HG02943 (cell line): ENCODE data around the gene FGF4.

ENCODE experiments used
- ATAC-seq: cut with Tn5 transposase; IDR thresholded peaks from one replicate; pipeline ENCODE4 v1.9.1; 2021; ENCODE audit warnings: mild to moderate bottlenecking, low read depth, moderate library complexity; ENCODE audit not compliant: unreplicated experiment

Gene FGF4, protein sequence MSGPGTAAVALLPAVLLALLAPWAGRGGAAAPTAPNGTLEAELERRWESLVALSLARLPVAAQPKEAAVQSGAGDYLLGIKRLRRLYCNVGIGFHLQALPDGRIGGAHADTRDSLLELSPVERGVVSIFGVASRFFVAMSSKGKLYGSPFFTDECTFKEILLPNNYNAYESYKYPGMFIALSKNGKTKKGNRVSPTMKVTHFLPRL

DNA sequence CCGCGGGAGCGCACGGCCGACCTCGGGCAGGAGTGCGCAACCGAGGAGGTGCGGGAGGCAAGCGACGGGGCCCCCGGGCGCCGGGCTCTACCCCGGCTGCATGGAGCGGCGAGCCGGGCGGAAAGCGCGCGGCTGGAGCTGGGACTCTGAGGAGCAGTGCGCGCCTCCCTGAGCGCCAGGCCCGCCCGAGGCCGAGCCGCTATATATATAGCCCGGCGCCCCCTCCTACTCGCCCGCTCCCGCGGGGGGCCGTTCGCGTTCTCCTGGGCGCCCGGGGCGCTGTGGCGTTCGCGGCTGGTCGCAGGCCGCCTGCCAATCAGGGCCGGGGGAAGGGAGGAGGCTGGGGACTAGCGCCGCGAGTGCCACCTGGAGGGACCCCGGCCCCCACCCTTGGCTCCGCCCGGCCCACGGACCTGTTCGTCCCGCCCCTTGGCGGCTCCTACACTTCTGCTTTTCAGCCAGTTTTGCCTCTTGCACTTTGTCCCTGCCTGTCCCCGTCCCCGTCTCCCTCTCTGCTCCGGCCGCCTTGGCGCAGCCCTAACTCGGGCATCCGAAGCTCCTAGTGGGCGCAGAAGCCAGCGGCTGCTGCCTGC, at the start of gene FGF4:
Gene FGF4 (minus strand): TSS at position 179 of the 593 bp plus-strand sequence. CDS start 257 bp downstream, outside the sequence.
- ATAC-seq: no peak

DNA sequence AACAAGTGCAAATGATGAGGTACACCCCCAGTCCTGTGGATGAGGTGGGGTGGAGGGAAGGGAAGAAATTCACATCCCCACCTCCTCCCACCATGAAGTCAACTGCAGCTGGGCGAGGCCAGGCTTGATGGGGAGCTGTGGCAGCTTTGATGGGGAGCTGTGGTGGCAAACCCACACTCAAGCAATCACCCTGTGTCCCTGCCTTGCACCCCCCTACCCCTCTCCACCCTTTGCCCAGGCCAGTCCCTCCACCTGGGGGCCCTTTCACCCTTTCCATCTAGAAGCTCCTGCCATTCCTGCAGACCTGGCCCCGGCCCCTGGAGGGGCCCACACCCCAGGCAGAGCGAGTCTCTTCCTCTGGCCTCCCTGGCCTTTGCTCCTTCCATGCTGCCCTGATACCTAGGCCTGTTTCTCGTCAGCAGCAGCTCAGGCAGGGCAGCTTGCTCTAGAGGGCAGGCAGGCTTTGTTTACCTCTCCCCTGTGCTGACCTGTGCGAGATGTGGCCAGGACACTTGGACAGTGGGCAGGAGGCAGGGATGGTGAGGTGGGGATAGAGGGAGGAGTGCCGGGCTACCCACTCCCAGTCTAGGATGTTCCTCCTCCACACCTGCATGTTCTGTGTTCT, 48.6 kb upstream of the FGF4 start:
- ATAC-seq: no peak

DNA sequence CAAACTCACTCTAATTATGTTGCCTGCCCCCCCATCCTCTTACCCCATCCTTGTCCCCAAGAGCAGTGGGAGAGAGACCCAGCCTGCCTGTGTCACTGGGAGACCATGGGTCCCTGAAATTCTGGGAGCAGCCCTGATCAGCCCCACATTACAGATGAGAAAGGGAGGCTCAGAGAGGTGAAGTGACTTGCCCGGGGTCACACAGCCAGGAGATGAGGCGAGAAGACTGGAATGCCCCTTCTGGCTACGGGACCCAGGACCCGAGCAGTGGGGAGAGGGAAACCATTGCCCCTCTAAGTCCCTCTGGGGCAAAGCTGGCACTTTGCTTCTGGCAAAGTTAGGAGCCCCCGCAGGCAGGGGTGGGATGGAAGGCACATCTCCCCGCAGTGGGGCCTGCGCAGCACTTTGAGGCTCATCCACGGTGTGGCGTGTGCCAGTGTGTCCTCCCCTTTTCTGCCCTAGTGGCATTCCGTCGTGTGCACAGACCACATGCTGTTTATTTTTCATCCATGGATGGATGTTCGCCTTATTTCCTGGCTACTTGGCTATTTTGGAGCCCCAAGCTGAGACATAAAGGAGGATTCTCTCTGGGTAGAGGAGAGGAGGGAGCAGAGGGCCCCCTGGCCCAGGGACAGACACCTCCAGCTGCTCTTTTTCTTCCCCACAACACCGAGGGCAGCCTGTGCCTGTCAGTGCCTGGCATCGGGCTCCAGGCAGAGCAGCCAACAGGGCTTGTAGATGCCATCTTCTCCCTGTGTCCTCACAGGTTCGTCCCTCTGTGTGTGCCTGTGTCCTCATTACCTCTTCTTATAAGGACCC, 47.7 kb upstream of the FGF4 start:
- no peak for ATAC-seq

DNA sequence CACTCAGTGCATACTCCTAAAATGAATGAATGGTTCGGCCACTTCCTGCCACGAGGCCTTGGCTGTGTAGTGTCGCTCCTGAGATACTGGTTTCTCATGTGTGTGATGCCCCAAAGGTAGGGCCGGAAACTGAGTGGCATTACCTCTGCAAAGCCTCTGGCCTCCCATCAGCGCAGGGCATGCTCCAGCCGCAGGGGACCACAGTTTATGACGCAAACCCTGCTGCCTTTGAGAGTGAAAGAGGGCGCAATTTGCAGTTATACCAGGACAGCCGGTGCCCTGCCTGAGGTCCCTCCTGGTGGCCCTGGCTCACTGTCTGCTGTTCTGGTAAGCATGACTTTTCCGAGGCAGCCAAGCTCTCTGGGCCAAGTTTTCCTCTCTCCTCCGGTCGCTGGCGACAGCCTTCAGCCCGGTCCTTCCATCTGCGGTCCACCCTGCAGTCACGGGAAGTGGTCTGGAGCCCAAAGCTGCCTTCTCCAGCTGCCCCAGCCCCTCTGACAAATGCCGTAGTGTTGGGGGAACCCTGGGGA, 46.4 kb upstream of the FGF4 start:
- ATAC-seq: no peak

DNA sequence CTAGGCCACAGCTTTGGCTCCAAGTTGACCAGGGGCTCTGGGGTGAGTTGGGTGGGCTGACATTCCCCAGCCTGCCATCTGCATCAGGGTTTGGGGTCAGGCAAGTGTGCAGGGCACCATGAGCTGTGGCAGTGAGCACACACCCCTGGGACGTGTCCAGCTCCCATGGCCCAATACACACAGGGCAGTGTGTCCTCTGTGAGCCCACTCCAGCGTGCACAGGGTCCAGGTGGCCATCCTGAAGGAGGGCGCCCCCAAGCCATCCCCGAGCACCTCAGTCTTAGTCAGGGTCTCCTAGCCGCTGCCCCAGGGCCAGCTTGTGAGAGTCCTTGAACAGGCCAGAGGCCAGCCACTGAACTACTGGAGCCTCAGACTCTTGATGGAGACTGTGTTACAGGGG, 45.3 kb upstream of the FGF4 start:
- no peak for ATAC-seq

DNA sequence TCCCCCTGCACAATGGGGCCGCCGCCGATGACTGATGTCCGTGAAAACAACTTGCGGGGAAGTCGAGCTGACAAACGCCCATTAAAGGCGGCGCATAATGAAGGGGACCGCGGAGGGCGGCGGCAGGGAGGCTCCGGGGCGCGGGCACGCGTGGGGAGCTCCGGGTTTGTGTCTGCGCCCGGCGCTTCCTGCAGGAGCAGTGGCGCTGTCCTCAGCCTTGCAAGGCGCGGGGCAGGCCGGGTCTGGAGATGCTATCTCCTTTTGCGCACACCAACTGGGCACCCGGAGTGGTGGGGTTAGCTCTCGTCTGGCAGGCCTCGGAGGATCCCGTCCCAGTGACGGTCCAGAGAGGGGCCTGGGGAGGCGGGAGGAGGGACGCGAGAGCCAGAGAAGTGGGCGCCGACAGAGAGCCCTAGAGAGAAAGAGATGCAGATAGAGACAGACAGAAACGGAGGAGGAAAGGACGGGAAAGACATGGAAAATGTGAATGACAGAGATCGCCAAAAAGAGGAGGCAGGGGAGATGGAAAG, 44.5 kb upstream of the FGF4 start:
- ATAC-seq: no peak

DNA sequence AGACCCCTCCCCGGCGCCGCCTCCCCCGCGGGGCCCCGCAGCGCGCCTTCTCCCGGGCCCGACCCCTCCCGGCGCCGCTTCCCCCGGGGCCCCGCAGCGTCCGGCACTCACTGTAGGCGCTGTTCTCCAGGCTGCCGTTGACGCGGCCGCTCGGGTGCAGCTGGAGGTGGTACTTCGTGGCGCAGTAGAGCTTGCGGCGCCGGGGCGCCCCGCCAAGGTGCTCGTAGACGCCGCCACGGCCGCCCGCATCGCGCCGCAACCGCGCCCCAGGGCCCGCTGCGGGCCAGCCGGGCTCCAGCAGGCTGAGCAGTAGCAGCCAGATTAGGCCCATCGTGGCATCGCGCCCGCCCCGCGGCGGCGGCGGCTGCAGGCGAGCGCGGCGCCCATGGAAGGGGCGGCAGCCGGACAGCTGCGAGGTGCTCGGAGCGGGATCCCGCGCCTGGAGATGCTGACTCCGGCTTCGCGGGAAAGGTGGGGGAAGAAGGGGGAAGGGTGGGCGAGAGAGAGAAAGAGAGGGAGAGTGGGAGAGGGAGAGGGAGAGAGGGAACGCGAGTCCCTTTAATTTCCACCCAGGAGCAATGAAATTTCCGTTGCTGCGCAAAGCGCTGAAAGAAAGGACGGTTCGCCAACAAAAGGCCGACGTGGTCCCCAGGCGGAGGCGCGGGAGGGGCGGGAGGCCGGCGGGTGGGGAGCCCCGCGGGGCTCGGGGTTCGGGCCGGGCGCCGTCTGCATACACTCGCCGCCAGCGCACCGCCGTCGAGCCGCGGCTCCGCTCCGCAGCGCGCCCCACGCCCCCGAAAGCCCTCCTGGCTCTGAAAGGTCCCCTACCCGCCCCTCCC, 43.7 kb upstream of the FGF4 start, which contains the start of gene FGF3:
Gene FGF3 (minus strand): TSS at position 814 of the 839 bp plus-strand sequence. CDS start 483 bp downstream, at position 331.
- no peak for ATAC-seq

DNA sequence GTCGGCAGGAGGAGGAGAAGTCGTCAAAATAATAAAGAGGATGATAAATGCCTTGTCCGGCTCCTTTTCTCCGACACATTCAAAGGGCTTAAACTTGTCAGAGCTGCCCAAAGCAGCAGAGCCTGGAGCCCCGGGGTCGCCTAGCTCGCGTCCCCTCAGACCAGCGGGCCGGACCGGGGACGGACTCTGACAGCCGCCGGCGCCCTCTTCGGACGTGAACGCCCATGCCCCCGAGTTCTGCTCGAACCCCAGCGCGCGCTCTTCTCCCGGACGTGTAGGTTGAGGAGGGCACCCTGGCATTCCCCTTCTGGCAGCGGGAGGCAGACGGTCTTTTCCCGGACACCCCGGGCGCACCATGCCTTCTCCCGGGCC, 43.1 kb upstream of the FGF4 start:
- no peak for ATAC-seq

DNA sequence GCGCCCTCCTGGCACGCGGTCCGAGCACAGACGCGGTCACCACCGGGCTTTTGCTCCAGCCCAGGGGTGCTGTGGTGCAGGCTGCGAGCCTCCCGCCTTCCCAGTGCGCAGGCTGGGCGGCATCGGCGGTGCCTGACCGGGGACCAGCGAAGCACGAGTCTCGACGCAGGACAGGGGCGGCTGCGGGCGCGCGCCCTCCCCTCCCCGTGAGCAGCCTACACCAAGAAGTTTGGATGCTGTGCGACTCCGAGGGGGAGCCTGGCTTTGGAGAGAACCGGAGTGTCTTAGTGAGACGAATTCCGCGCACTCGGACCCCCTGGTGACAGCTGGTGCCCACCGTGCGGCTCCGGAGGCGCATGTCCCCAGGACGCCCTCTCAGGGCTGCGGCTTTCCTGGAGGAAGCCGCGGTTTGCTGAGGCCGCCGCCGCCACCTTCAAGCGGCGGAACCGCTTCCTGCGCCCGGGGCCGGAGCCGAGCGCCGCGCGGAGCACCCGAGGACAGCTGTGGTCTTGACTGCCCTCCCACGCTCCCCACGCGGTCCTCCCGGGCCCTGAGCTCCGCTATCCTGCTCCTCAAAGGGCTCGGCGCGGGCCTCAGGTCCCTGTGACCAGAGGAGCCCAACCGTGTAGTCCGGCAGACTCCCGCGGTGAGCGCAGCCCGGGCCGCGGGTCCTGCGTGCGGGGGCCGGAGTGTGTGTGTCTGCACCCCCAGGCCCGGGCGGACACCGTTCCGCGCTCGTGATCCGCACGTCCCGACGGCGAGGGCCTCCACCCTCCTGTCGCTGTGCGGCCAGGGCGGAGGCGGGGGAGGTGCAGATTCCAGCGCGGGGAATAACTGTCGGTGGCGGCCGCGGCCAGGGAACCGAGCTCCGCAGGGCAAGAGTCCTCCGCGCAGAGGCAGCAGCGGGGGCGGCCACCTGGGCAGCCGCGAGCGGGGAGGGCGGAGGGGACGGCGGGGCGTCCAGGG, 42.4 kb upstream of the FGF4 start:
- ATAC-seq: no peak

DNA sequence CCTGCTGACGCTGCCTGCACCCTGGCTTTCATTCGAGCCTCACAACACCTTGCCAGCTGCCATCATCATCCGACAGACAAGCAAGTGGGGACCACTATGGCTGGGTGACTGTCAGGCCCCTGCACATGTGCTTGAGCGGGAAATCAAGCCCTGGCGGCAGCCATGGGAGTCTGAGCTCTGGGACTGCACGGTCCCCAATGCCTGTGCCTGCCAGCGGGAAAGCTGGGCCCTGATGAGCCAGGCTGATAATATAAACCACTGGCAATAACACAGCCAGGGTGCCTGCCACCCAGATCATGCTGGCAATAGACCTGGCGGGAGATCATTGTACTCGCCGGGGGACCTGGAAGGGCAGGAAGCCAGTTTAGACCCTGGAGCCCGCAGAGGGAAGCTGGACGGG, 41.5 kb upstream of the FGF4 start:
- no peak for ATAC-seq

DNA sequence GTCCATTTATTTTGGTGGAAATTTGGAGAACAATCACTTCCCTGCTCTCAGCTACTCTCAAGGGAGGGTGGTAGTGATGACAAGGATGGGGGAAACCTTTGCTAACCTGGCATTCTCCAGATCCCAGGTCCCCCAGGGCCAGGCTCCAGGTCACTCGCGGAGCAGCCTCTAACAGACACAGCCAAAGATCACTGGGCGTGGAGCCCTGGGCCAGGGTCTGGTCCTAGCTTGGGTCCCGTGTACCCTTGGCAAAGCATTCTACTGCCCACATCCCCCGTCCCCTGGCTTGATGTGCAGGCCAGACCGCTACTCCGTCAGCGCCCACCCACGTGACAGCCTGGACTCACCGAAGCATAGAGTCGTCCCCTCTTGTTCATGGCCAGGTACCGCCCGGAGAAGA, 40.8 kb upstream of the FGF4 start:
- ATAC-seq: no peak

DNA sequence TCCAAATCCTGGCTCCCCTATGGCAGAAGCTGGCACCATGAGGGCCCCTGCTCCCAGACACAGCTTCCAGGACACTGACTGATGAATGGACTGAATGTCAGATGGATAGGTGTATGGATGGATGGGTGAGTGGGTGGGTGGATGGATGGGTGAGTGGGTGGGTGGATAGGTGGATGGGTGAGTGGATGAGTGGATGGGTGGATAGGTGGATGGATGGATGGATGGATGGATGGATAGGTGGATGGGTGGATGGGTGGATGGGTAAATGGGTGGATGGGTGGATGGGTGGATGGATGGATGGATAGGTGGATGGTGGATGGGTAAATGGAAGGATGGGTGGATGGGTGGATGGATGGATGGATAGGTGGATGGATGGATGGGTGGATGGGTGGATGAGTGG, 39.8 kb upstream of the FGF4 start:
- no peak for ATAC-seq

DNA sequence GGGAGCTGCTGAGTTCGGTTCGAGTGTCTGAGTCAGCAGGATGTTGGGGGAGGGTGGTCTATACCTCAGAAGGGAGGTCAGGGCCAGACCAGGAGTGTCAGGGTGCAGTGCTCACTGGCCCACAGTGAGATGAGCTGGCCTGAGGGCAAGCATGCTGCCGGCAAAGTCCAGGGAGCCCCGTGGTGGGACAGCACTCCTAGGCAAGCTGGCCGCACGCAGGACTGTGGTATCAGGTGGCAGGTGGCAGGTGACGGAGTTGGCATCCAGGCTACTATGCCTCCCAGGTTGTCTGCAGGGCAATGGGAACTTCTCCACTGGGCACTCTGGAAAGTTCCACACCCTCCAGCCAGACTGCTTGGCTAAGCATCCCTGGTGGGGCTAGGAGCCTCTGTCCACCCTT, 39.3 kb upstream of the FGF4 start:
- ATAC-seq: no peak

DNA sequence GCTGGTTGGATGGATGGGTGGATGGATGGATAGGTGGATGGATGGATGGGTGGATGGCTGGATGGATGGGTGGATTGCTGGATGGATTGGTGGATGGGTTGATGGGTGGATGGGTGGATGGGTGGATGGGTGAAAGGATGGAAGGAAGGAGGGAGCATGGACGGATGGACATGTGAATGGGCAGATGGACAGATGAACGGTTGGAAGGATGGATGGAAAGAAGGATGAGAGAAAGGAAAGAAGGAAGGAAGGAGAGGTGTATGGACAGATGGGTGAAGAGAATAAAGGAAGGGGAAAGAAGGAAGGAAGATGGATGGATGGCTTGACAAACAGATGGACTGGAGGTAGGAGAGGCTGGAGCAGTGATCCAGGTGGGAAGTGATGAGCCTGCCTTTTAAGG, 38.7 kb upstream of the FGF4 start:
- ATAC-seq: no peak

DNA sequence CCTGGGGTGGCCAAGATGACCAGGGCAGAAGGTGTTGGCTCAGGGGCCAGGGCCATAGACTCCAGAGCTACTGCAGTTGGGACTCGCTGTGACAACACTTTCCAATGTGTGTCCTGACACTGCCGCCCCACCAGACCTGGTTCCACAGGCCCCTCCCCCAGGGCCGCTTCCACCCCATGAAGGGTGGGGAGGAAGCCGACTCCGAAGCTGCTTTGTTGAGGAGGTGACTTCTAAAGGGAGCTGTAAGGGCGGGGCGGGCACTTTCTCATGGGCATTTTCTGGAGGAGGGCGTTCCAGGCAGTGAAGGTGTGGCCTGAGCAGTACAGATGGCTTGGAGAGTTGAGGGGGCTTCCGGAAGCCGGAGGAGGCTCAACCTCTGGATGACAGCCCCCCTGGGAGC, 37.8 kb upstream of the FGF4 start:
- ATAC-seq: no peak

DNA sequence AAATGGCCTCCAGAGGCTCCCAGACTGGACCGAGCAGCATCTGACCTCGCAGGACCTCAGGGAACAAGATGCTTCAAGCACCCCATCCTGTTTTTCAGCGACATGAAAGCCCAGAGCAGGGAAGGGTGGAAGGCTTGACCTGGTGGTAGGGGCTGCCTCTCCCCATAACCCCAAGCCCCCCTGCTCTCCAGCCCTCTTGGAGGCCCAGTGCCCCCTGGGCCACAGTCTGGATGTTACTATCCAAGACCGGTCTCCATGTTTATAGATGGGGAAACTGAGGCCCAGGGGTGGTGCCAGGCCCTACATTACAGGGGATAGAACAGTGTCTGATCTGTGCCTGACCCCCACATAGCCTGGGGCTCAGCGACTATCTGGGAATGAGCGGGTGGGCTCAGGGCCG, 37.1 kb upstream of the FGF4 start:
- ATAC-seq: no peak

DNA sequence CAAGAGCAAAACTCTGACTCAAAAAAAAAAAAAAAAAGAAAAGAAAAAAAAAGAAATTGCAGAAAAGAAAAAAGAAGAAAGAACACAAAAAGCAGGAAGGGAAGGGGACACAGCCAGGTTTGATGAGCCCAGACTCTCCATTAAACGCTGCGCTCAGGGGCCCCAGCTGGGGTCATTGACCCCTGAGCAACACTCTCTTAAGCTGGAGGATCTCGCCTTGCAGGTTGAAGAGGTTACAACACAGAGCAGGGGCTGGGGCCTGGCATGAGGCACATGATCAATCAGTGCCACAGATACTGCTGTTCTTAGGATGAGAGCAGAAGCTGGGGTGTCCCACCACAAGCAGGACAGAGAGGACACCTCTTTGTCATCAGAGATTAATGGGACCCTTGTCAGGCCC, 36.3 kb upstream of the FGF4 start:
- no peak for ATAC-seq

DNA sequence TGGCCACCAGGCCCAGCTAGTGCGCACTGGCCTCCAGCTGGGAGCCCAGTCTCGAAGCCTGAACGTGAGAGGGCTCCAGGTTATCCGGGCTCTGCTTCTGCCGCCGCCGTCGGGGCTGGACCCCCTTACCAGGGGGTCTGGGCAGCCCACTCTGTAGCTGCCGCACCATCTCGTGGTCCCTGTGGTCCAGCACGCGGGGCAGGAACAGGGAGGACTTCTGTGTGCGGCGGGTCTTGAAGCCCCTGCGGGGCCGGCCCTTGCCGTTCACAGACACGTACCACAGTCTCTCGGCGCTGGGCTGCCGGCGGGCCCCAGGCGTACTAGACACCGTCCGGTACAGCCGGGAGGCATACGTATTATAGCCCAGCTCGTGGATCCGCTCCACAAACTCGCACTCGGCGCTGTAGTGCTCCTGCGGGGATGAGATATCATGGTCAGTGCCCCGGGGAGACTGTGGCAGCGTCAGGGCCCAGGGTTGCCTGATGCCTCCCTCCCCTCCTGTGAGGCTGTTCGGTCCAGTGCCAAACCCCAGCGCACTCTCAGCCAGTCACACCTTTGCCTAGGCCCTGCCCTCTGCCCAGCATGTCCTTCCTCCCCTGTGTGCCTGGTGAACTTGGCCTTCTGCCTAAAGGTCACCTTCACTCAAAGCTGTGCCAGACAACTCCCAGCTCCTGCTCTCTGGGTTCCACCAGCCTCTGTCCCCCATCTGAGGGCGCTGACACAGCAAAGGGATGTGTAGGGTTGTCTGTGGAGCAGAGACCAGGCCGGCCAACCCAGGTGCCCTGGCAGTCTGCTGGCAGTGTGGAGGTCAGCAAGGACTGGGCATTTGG, 35.4 kb upstream of the FGF4 start:
- no peak for ATAC-seq
